HepG2 (cell line): ENCODE measurements around the gene MFSD11.

Experiments
- CTCF ChIP-seq: sonication (generic); formaldehyde crosslinking; IDR thresholded peaks from 2 replicates; pipeline ENCODE4 v1.5.0; 2020; ENCODE audit warnings: mild to moderate bottlenecking, missing genetic modification reagents, moderate library complexity
- ELF3 ChIP-seq: IDR thresholded peaks from 2 replicates; pipeline ENCODE4 v1.6.1; 2016; ENCODE audit warnings: missing genetic modification reagents, missing compliant biosample characterization
- MAFK ChIP-seq, 2 experiments: IDR thresholded peaks in 1 of 2; conservative IDR thresholded peaks in 1 of 2; 2 replicates each; pipeline ENCODE4 v1.6.1; 2011; ENCODE audit warnings: improper control_type of control experiment in 2 of 2, low read length in 2 of 2
- NR3C1 ChIP-seq: sonication (generic); formaldehyde crosslinking; IDR thresholded peaks from 2 replicates; pipeline ENCODE4 v1.4.0; 2020; ENCODE audit warnings: missing genetic modification reagents
- RXRA ChIP-seq: sonication (generic); formaldehyde crosslinking; IDR thresholded peaks from 2 replicates; pipeline ENCODE4 v1.5.1; 2020; ENCODE audit warnings: missing genetic modification reagents
- SP4 ChIP-seq: sonication (generic); formaldehyde crosslinking; IDR thresholded peaks from 2 replicates; pipeline ENCODE4 v1.8.1; 2023; ENCODE audit warnings: mild to moderate bottlenecking, missing genetic modification reagents
- ZBTB49 ChIP-seq: sonication (generic); formaldehyde crosslinking; IDR thresholded peaks from 2 replicates; pipeline ENCODE4 v1.4.0; 2020; ENCODE audit warnings: missing genetic modification reagents, borderline replicate concordance
- ZKSCAN1 ChIP-seq: fragments of 150-350 bp; IDR thresholded peaks from 2 replicates; pipeline ENCODE4 v1.6.1; 2014; ENCODE audit warnings: low read length
- ZNF441 ChIP-seq: sonication (generic); formaldehyde crosslinking; IDR thresholded peaks from 2 replicates; pipeline ENCODE4 v1.7.0; 2021; ENCODE audit warnings: missing genetic modification reagents, borderline replicate concordance

- TF ChIP-seq ZNF441 (CRISPR knock-in tag) (no peak), CTCF (CRISPR knock-in tag) (no peak), MAFK (conservative IDR thresholded peaks at IDR 0.05 in 1 of 2, IDR thresholded peaks at IDR 0.05 in 1 of 2; ENCODE audit: low read length in 2 of 2) (no peak), RXRA (no peak), ZBTB49 (CRISPR knock-in tag) (no peak), ZKSCAN1 (no peak), SP4 (CRISPR knock-in tag) (no peak), ELF3 (no peak), NR3C1 (CRISPR knock-in tag) (no peak)
Measured at GRCh38 chr17:76733618-76733957, 4.3 kb upstream of the MFSD11 start.
